HL-60 (cell line): Measurements from ENCODE around the gene HAO1.
A peak's percentile ranks its signal among the peaks of the same experiment; 100 is the strongest.

Source experiments
- CTCF ChIP-seq: IDR thresholded peaks from one replicate; pipeline ENCODE4 v1.5.1; 2011; ENCODE audit warnings: low read length, control low read depth, inconsistent platforms; ENCODE audit not compliant: insufficient read depth
- GABPA ChIP-seq: IDR thresholded peaks from 2 replicates; pipeline ENCODE4 v1.6.1; 2012; ENCODE audit warnings: low read depth
- POLR2AphosphoS5 ChIP-seq: IDR thresholded peaks from 2 replicates; pipeline ENCODE4 v1.6.1; 2012; ENCODE audit warnings: low read depth
- REST ChIP-seq: IDR thresholded peaks from 2 replicates; pipeline ENCODE4 v1.6.1; 2012; ENCODE audit warnings: low read depth; ENCODE audit not compliant: insufficient replicate concordance
- SPI1 ChIP-seq: IDR thresholded peaks from 2 replicates; pipeline ENCODE4 v1.6.1; 2012; ENCODE audit warnings: low read depth, mild to moderate bottlenecking, borderline replicate concordance

GRCh38 chr20:7980332-7981046 is 40.2 kb upstream of the HAO1 start:
- TF ChIP-seq CTCF, result peak; percentile 54
- TF ChIP-seq POLR2AphosphoS5, result no peak
- TF ChIP-seq GABPA, result no peak
- TF ChIP-seq REST, result no peak
- no peak for TF ChIP-seq SPI1
